ENCODE results near the gene TCP11L2.
"Not testable (repeated sequence)": the region's sequence is repeated elsewhere in the genome, so short reads cannot be mapped to it uniquely, and the experiment has no call there.

DNA sequence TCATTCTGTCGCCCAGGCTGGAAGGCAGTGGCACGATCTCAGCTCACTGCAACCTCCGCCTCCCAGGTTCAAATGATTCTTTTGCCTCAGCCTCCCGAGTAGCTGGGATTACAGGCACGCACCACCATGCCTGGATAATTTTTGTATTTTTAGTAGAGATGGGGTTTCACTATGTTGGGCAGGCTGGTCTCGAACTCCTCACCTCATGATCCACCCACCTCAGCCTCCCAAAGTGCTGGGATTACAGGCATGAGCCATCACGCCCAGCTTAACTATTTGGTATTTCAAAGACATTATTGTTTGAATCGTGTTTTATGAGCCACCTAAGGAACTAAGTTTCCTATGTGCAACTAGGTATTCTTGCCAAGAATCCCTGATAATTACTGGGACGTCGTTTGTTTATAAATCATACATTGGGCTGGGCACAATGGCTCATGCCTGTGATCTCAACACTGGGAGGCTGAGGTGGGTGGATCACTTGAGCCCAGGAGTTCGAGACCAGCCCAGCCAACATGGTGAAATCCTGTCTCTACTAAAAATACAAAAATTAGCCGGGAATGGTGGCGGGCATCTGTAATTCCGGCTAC lies 15.9 kb upstream of the TCP11L2 start:
- not testable (repeated sequence) for TF ChIP-seq CTCF (IDR thresholded peaks at IDR 0.05; ENCODE audit: low read length); EZH2phosphoT487 (IDR thresholded peaks at IDR 0.05; ENCODE audit: low read length); EZH2 (optimal IDR thresholded peaks at IDR 0.05; ENCODE audit: low read depth, low read length)
